Measurements from ENCODE around the gene ASB10.

ASB10 gene
- 0 to 0.06 (median 0) reads per million in 18 experiments for total RNA-seq

GRCh38 chr7:151186640-151187408 lies at the start of gene ASB10:
TSS of gene ASB10 (minus strand) at chr7:151187250. CDS start at chr7:151187130, 120 bp downstream.
- no peak for DNase-seq

- DNase-seq, result no peak
These were observed 49.4 kb upstream of the ASB10 start for GRCh38 chr7:151236406-151236805.

- no peak for DNase-seq
These were observed 48.2 kb upstream of the ASB10 start for GRCh38 chr7:151235091-151235787.

GRCh38 chr7:151233804-151234203 lies 46.8 kb upstream of the ASB10 start:
- DNase-seq, result no peak

- peak; percentile 76 to 88 for DNase-seq
These were observed 46.1 kb upstream of the ASB10 start for GRCh38 chr7:151232917-151233701.

GRCh38 chr7:151232091-151232916 lies 45.3 kb upstream of the ASB10 start, which contains the start of gene CHPF2:
TSS of gene CHPF2 (plus strand) at chr7:151232483. CDS start at chr7:151234012, 1,529 bp downstream.
- peak; percentile 90 to 93 for DNase-seq

- DNase-seq, result no peak
These were observed 44.0 kb upstream of the ASB10 start for GRCh38 chr7:151231080-151231479.

- DNase-seq, result no peak
These were observed 42.2 kb upstream of the ASB10 start for GRCh38 chr7:151229249-151229648.

GRCh38 chr7:151228024-151228866 lies 41.2 kb upstream of the ASB10 start:
- DNase-seq, result no peak

GRCh38 chr7:151226875-151227782 lies 40.1 kb upstream of the ASB10 start, which contains the start of gene ABCF2:
TSS of gene ABCF2 (minus strand) at chr7:151227205. CDS start at chr7:151226458, 747 bp downstream.
- DNase-seq, result peak; percentile 99

- peak in 1 of 2 donors; percentile 21 for DNase-seq
These were observed 39.5 kb upstream of the ASB10 start for GRCh38 chr7:151226560-151226874.

GRCh38 chr7:151225948-151226510 lies 39.0 kb upstream of the ASB10 start:
- DNase-seq, result peak in 1 of 2 donors; percentile 23

- DNase-seq, result no peak
These were observed 36.7 kb upstream of the ASB10 start for GRCh38 chr7:151223728-151224127.

- DNase-seq, result no peak
These were observed 31.1 kb upstream of the ASB10 start for GRCh38 chr7:151218170-151218569.

GRCh38 chr7:151215396-151215795 lies 28.3 kb upstream of the ASB10 start:
- no peak for DNase-seq

- no peak for DNase-seq
These were observed 26.8 kb upstream of the ASB10 start for GRCh38 chr7:151213826-151214225.

GRCh38 chr7:151212626-151213025 lies 25.6 kb upstream of the ASB10 start:
- DNase-seq, result no peak

- no peak for DNase-seq
These were observed 24.2 kb upstream of the ASB10 start for GRCh38 chr7:151211155-151211772.
